M059J (cell line): ENCODE results near the gene TMEM120B. TPM values are rescaled to one million over a fixed set of nuclear protein-coding genes. Genes with fewer than 3 reads are reported as not detected.

Experiments used
- DNase-seq: peaks from one replicate; pipeline ENCODE4 v3.0.0-alpha.2; 2012; ENCODE audit warnings: low read depth
- total RNA-seq: library from RNA; depleted of rRNA; stranded (reverse); fragments of >200 nt; shearing (Covaris generic); gene quantifications from 2 replicates; pipeline ENCODE4 v1.2.3, GENCODE V29; 2014

The TMEM120B gene
- total RNA-seq, 1 experiment from 2014 or later = 8.3 TPM

GRCh38 chr12:121791671-121792551, 79.4 kb downstream of the TMEM120B start:
- no peak for DNase-seq

GRCh38 chr12:121792607-121793439, 80.3 kb downstream of the TMEM120B start:
- no peak for DNase-seq

- DNase-seq = no peak
These were observed 80.9 kb downstream of the TMEM120B start, which contains the start of gene RHOF for GRCh38 chr12:121793440-121793837. RHOF (minus strand) TSS chr12:121793688; CDS start chr12:121793633, 55 bp downstream.

GRCh38 chr12:121793838-121794533, 81.4 kb downstream of the TMEM120B start:
- peak; percentile 87 for DNase-seq

GRCh38 chr12:121794534-121795033, 82.0 kb downstream of the TMEM120B start:
- DNase-seq = no peak

DNA sequence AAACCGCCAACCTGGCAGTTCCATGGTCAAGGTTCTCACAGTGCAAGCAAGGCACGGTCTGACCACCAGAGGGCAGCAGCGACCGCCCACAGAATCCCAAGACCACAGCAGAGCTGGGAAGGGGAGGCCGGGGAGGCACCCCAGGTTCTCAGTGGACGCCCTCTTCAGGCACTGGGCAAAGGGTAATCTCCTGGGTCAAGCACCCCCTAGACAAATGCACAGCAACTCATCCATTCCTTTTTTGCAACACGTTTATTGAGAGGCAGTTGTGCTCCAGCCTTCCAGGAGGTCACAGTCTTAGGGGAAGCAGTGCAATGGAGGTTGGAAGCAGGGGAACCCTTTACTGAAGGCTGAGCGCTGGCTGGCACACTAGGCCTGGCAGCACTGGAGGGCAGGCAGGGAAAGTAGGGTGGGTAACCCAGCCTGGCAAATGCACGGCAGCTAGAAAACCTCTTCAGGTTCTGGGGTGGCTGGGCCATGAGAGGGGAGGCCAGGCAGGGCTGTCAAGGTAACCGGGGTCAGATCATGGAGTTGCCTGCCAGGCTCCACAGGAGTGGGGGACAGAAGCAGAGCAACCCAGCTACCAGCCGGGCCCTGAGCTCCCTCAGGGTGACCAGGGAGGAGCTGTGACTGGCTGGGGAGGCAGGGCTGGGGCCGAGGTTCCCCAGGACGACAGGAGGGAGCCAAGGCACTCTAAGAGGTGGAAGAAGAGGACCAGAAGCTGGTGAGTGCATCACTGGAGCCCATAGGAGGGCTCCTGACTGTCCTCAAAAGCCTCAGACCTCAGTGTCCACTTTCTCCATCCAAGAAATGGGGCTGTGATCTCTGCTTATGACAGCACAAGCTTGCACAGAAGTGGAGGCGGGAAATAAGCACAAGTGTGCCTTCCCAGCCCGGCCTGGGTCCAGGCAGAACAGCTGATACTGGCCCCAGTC, 82.7 kb downstream of the TMEM120B start:
- peak; percentile 81 for DNase-seq

GRCh38 chr12:121796855-121797751, 84.6 kb downstream of the TMEM120B start:
- peak; percentile 93 for DNase-seq

DNA sequence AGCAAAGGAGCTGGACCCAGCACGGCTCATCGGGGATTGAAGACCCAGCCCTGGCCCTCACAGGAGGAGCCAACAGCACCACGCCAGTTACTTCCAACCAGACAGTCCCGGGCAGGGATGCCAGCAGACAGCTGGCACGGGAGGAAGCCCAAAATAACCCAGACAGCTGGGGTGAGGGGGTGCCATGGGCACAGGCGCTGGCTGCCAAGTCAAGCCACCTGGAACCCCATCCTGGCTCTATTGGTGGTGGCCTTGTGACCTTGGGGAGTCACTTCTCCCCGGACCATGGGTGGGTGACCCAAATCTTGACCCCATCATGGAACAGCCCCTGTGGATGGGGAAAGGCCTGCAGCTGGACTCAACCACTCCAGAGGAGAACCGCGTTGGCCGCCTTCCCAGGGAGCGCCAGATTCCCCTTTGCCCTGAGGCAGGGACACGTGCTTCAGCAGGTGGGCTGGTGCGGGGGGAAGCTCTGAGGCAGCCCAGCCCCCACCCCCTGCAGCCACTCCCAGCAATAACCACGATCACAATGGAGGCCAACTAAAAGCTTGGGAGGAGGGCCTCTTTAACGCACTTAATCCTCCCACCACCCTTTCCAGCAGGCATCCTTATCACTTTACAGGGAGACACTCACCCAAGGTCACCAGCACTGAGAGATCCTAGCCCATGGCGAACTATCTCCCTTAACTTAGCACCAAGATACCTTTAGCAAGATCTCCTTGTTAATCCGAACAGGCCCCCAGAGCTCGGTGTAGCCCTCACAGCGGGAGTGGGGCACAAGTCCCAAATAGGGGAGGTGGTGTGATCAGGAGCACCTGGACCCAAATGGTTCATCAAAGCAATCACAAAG, 85.6 kb downstream of the TMEM120B start:
- DNase-seq = peak; percentile 76

GRCh38 chr12:121798787-121799155, 86.2 kb downstream of the TMEM120B start:
- DNase-seq = no peak

GRCh38 chr12:121799156-121799841, 86.7 kb downstream of the TMEM120B start:
- peak; percentile 76 for DNase-seq

GRCh38 chr12:121799842-121800693, 87.5 kb downstream of the TMEM120B start:
- DNase-seq = peak; percentile 93

- DNase-seq = peak; percentile 76
These were observed 88.4 kb downstream of the TMEM120B start for GRCh38 chr12:121800694-121801594.

DNA sequence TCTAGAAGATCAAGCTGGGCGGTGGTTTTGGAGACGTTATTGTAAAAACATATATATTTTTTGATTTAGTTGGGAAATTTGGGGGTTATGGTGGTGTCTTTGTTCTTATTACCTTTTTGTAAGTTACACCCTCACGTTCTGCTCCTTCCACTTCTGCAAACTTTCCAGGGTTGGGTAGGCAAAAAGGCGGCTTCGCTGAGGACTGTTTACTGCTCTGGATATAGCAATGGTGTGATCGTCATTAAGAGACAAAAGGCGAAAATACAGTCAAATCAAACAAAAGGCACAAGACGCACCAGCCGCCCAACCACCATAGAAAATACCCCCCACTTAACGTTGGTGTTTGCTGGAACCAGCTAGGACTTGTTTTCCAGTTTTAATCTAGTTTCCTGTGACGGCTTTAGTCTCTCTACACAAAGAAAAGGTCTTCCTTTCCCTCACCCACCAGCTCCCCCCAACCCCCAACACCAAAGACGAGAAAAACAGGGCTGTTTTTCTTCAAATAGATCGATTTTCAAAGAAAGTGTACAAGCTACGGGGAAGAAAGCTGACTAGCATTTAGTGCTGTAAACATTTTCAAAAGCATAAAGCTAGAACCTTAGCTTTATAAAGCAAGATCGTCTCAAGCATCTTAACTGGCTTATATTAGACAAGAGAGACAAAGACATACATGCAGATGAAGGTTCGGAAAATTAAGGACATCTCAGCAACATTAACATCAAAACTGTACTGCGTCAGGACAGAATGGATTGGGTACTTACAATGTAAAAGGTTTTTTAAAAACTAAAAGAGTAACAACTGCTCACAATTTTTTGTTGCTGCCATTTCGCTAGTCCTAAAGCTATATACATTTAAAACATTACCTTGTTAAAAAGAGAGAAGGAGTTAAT, 89.3 kb downstream of the TMEM120B start:
- no peak for DNase-seq

DNA sequence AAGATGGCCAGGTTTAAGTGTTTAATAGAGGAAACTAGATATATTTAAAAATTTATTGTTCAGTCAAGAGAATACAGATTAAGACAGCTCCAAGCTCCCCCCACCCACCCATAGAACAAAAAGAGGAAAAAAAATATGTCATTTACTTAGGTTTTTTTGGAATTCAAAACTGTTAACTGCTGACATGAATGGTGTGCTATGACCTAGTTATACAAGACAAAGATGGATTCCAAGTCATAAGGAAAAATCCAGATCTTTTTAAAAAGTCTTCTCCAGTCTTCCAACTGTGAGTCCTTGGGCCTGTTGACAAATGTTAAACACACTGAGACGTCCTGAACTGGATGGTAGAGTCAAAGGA, 89.9 kb downstream of the TMEM120B start:
- DNase-seq = no peak
